Esophagus (tissue), 2 donors: ENCODE data around the gene AP5Z1. TPM values are rescaled to one million over a fixed set of nuclear protein-coding genes. Genes with fewer than 3 reads are reported as not detected.

Experiments used
- H3K27ac ChIP-seq, 2 donors: one replicate each; pipeline ENCODE4 v1.5.1; 2013; ENCODE audit warnings: low read depth in 2 of 2, mild to moderate bottlenecking in 2 of 2, inconsistent platforms in 1 of 2, low read length in 1 of 2, moderate library complexity in 1 of 2
- H3K27me3 ChIP-seq, 2 donors: one replicate each; pipeline ENCODE4 v1.6.1; 2013; ENCODE audit warnings: low read length in 2 of 2, control low read depth in 1 of 2, mild to moderate bottlenecking in 1 of 2; ENCODE audit not compliant: insufficient read depth in 2 of 2, control insufficient read depth in 1 of 2
- H3K36me3 ChIP-seq, 2 donors: one replicate each; pipeline ENCODE4 v1.6.1; 2013; ENCODE audit warnings: low read length in 1 of 2; ENCODE audit not compliant: control insufficient read depth in 2 of 2, insufficient read depth in 2 of 2
- H3K4me1 ChIP-seq, 2 donors: one replicate each; pipeline ENCODE4 v1.6.1; 2013; ENCODE audit warnings: low read length in 1 of 2; ENCODE audit not compliant: control insufficient read depth in 2 of 2, insufficient read depth in 2 of 2
- H3K4me3 ChIP-seq, 2 donors: one replicate each; pipeline ENCODE4 v1.5.1; 2013; ENCODE audit warnings: low read length in 2 of 2, mild to moderate bottlenecking in 2 of 2, low read depth in 1 of 2, moderate library complexity in 1 of 2
- H3K9me3 ChIP-seq, 2 donors: one replicate each; pipeline ENCODE4 v1.6.1; 2013; ENCODE audit warnings: mild to moderate bottlenecking in 2 of 2, low read depth in 1 of 2, low read length in 1 of 2, moderate library complexity in 1 of 2; ENCODE audit not compliant: control insufficient read depth in 2 of 2, insufficient read depth in 1 of 2
- WGBS, 2 donors: extraction: QIAGEN DNeasy Blood & Tissue Kit; methylation state at CpG; one replicate each; pipeline ENCODE4 v1.1.7; 2013; 5-methylcytosine and 5-hydroxymethylcytosine counted together
- polyA plus RNA-seq, 2 donors: library from polyadenylated mRNA; stranded (reverse); fragments of 200-250 nt; gene quantifications; one replicate each; pipeline ENCODE4 v1.2.3, GENCODE V29; 2013
- donor health status: healthy with polysubstance abuse.
- donor health status: Bipolar disorder and iron deficiency.

Gene AP5Z1
- polyA plus RNA-seq, 2 donors: 22.1 to 34.5 TPM

- H3K27me3 ChIP-seq: no peaks in the 10 kb centered on the region
- H3K4me3 ChIP-seq: no peak overlapping the region
- no peaks in the 10 kb centered on the region for H3K36me3 ChIP-seq
- peaks cover 0 to 4% of the 10 kb centered on the region in 2 donors for H3K9me3 ChIP-seq
- no peaks in the 10 kb centered on the region for H3K4me1 ChIP-seq
- no peak overlapping the region for H3K27ac ChIP-seq
- 81 to 83% methylated on average over 14 of the region's 14 CpGs for WGBS, 2 donors
Measured at GRCh38 chr7:4815121-4815520, 39.7 kb downstream of the AP5Z1 start.

GRCh38 chr7:4815609-4816418, 40.4 kb downstream of the AP5Z1 start:
- 88 to 90% methylated on average over 38 of the region's 38 CpGs for WGBS, 2 donors
- Histone ChIP-seq H3K27me3 (no peaks in the 10 kb centered on the region), H3K27ac (no peak overlapping the region)

GRCh38 chr7:4816419-4817080, 41.1 kb downstream of the AP5Z1 start:
- Histone ChIP-seq H3K4me1 (no peaks in the 10 kb centered on the region), H3K9me3 (peaks cover 0 to 4% of the 10 kb centered on the region in 2 donors), H3K27ac (no peak overlapping the region), H3K4me3 (no peak overlapping the region), H3K36me3 (no peaks in the 10 kb centered on the region), H3K27me3 (no peaks in the 10 kb centered on the region)
- WGBS, 2 donors: 90 to 91% methylated on average over 26 of the region's 26 CpGs

More at GRCh38 chr7:4815609-4816418, 40.4 kb downstream of the AP5Z1 start:
- Histone ChIP-seq H3K9me3 (peaks cover 0 to 4% of the 10 kb centered on the region in 2 donors), H3K36me3 (no peaks in the 10 kb centered on the region), H3K4me3 (no peak overlapping the region), H3K4me1 (no peaks in the 10 kb centered on the region)

- WGBS, 2 donors: 90% methylated on average over 38 of the region's 38 CpGs
- Histone ChIP-seq H3K4me3 (no peak overlapping the region), H3K4me1 (no peaks in the 10 kb centered on the region), H3K27me3 (no peaks in the 10 kb centered on the region), H3K27ac (no peak overlapping the region), H3K9me3 (peaks cover 0 to 4% of the 10 kb centered on the region in 2 donors), H3K36me3 (no peaks in the 10 kb centered on the region)
Measured at GRCh38 chr7:4817178-4817901, 41.9 kb downstream of the AP5Z1 start.

- Histone ChIP-seq H3K4me1 (no peaks in the 10 kb centered on the region), H3K27ac (no peak overlapping the region), H3K27me3 (no peaks in the 10 kb centered on the region), H3K36me3 (no peaks in the 10 kb centered on the region), H3K4me3 (no peak overlapping the region), H3K9me3 (peaks cover 0 to 4% of the 10 kb centered on the region in 2 donors)
- 82 to 88% methylated on average over 22 to 32 of the region's 32 CpGs for WGBS, 2 donors
Measured at GRCh38 chr7:4818000-4818794, 42.8 kb downstream of the AP5Z1 start.

- Histone ChIP-seq H3K4me3 (no peak overlapping the region), H3K4me1 (no peaks in the 10 kb centered on the region), H3K27me3 (no peaks in the 10 kb centered on the region), H3K27ac (no peak overlapping the region), H3K9me3 (peaks cover 0 to 4% of the 10 kb centered on the region in 2 donors), H3K36me3 (no peaks in the 10 kb centered on the region)
- WGBS, 2 donors: 67 to 73% methylated on average over 39 of the region's 39 CpGs
Measured at GRCh38 chr7:4819560-4820404, 44.4 kb downstream of the AP5Z1 start.

- peaks cover 0 to 4% of the 10 kb centered on the region in 2 donors for H3K9me3 ChIP-seq
- no peaks in the 10 kb centered on the region for H3K27me3 ChIP-seq
- H3K4me3 ChIP-seq: no peak overlapping the region
- 64 to 68% methylated on average over 17 to 19 of the region's 19 CpGs for WGBS, 2 donors
- no peaks in the 10 kb centered on the region for H3K36me3 ChIP-seq
- H3K4me1 ChIP-seq: no peaks in the 10 kb centered on the region
- H3K27ac ChIP-seq: no peak overlapping the region
Measured at GRCh38 chr7:4820405-4820966, 45.1 kb downstream of the AP5Z1 start.

GRCh38 chr7:4820967-4821471, 45.6 kb downstream of the AP5Z1 start:
- no peak overlapping the region for H3K4me3 ChIP-seq
- H3K9me3 ChIP-seq: peaks cover 0 to 4% of the 10 kb centered on the region in 2 donors
- no peaks in the 10 kb centered on the region for H3K36me3 ChIP-seq
- H3K27me3 ChIP-seq: no peaks in the 10 kb centered on the region
- 81 to 83% methylated on average over 20 of the region's 20 CpGs for WGBS, 2 donors
- no peak overlapping the region for H3K27ac ChIP-seq
- no peaks in the 10 kb centered on the region for H3K4me1 ChIP-seq
